Activated CD4-positive, alpha-beta memory T cell treated with anti-CD3 and anti-CD28 coated beads for 36 hours (primary cell): ENCODE measurements around the gene CIT. TPM values are rescaled to one million over a fixed set of nuclear protein-coding genes. Genes with fewer than 3 reads are reported as not detected.
"Not testable (repeated sequence)": the region's sequence is repeated elsewhere in the genome, so short reads cannot be mapped to it uniquely, and the experiment has no call there.

Experiments
- CTCF ChIA-PET: fragments of 350-600 bp; sonication (Branson Sonifier 250); formaldehyde crosslinking; loops from one replicate; lab custom pipeline; 2021; ENCODE audit warnings: antibody characterized with exemption, inconsistent platforms; lab: Charles Lee
- POLR2A ChIA-PET: fragments of 350-600 bp; sonication (Branson Sonifier 250); formaldehyde crosslinking; loops from one replicate; lab custom pipeline; 2021; ENCODE audit warnings: antibody characterized with exemption; lab: Charles Lee
- DNase-seq: peaks from one replicate; pipeline ENCODE4 v3.0.0-alpha.2; 2020
- H3K27ac Mint-ChIP-seq: one replicate; pipeline ENCODE4 v1.8.0; 2021; ENCODE audit warnings: mixed read lengths
- H3K27me3 Mint-ChIP-seq: one replicate; pipeline ENCODE4 v1.8.0; 2021; ENCODE audit warnings: mixed read lengths
- H3K36me3 Mint-ChIP-seq: one replicate; pipeline ENCODE4 v1.8.0; 2021; ENCODE audit warnings: mixed read lengths
- H3K4me1 Mint-ChIP-seq: one replicate; pipeline ENCODE4 v1.8.0; 2021; ENCODE audit warnings: low read depth, mixed read lengths
- H3K4me3 Mint-ChIP-seq: one replicate; pipeline ENCODE4 v1.8.0; 2021; ENCODE audit warnings: mild to moderate bottlenecking, mixed read lengths
- H3K9me3 Mint-ChIP-seq: one replicate; pipeline ENCODE4 v1.8.0; 2021; ENCODE audit warnings: mixed read lengths
- intact Hi-C: fragments of 100-400 bp; cut with micrococcal nuclease; formaldehyde crosslinking; loops from one replicate; pipeline ENCODE4 v1.15.1; 2023
- total RNA-seq, 2 experiments: library from RNA; stranded (reverse); gene quantifications; one replicate each; pipeline ENCODE4 v1.2.3, GENCODE V29; 2021

CIT gene
- total RNA-seq, 2 experiments from 2014 or later, result 57.5 to 61.7 TPM

- no peaks in the 10 kb centered on the region for H3K27me3 Mint-ChIP-seq
- H3K9me3 Mint-ChIP-seq, result no peaks in the 10 kb centered on the region
- H3K4me3 Mint-ChIP-seq, result no peak overlapping the region
- no peak for DNase-seq
- intact Hi-C loops, result no loop called here
- no peaks in the 10 kb centered on the region for H3K36me3 Mint-ChIP-seq
- ChIA-PET POLR2A (no interaction called here), CTCF (no interaction called here)
- H3K4me1 Mint-ChIP-seq, result no peaks in the 10 kb centered on the region
- no peak overlapping the region for H3K27ac Mint-ChIP-seq
Measured at GRCh38 chr12:119725523-119725922, 151.6 kb downstream of the CIT start.

GRCh38 chr12:119721306-119721705 lies 155.8 kb downstream of the CIT start:
- CTCF ChIA-PET, result no interaction called here
- DNase-seq, result no peak
- no peak overlapping the region for H3K4me3 Mint-ChIP-seq
- no peak overlapping the region for H3K27ac Mint-ChIP-seq
- POLR2A ChIA-PET, result no interaction called here
- no peaks in the 10 kb centered on the region for H3K27me3 Mint-ChIP-seq
- H3K9me3 Mint-ChIP-seq, result no peaks in the 10 kb centered on the region
- peaks cover 4% of the 10 kb centered on the region for H3K4me1 Mint-ChIP-seq
- intact Hi-C loops, result no loop called here
- peaks cover 18% of the 10 kb centered on the region for H3K36me3 Mint-ChIP-seq

- no peak for DNase-seq
- intact Hi-C loops, result no loop called here
- Mint-ChIP-seq H3K9me3 (no peaks in the 10 kb centered on the region), H3K4me3 (no peak overlapping the region), H3K27ac (no peak overlapping the region), H3K27me3 (no peaks in the 10 kb centered on the region), H3K36me3 (peaks cover 21% of the 10 kb centered on the region), H3K4me1 (peaks cover 5% of the 10 kb centered on the region)
- POLR2A ChIA-PET, result no interaction called here
- CTCF ChIA-PET, result no interaction called here
Measured at GRCh38 chr12:119720349-119720748, 156.8 kb downstream of the CIT start.

- intact Hi-C loops, result no loop called here
- ChIA-PET CTCF (interaction anchor here (0.9 kb wide), 1 partner anchor 184 kb away, joined by 3 read pairs; no protein-coding TSS in a partner anchor), POLR2A (no interaction called here)
- Mint-ChIP-seq H3K27me3 (no peaks in the 10 kb centered on the region), H3K36me3 (peaks cover 37% of the 10 kb centered on the region), H3K4me1 (peaks cover 10% of the 10 kb centered on the region), H3K9me3 (peaks cover 2% of the 10 kb centered on the region), H3K27ac (no peak overlapping the region), H3K4me3 (no peak overlapping the region)
- DNase-seq, result no peak
Measured at GRCh38 chr12:119718141-119718540, 159.0 kb downstream of the CIT start.

GRCh38 chr12:119715268-119715620 lies 161.9 kb downstream of the CIT start:
- H3K4me3 Mint-ChIP-seq, result no peak overlapping the region
- H3K4me1 Mint-ChIP-seq, result peaks cover 10% of the 10 kb centered on the region
- no peak overlapping the region for H3K27ac Mint-ChIP-seq
- no peak for DNase-seq
- H3K36me3 Mint-ChIP-seq, result peaks cover 52% of the 10 kb centered on the region
- H3K27me3 Mint-ChIP-seq, result no peaks in the 10 kb centered on the region
- peaks cover 2% of the 10 kb centered on the region for H3K9me3 Mint-ChIP-seq
- intact Hi-C loops, result no loop called here
- CTCF ChIA-PET, result no interaction called here
- POLR2A ChIA-PET, result no interaction called here

GRCh38 chr12:119714614-119715267 lies 162.4 kb downstream of the CIT start:
- ChIA-PET CTCF (no interaction called here), POLR2A (no interaction called here)
- H3K4me3 Mint-ChIP-seq, result no peak overlapping the region
- peaks cover 2% of the 10 kb centered on the region for H3K9me3 Mint-ChIP-seq
- DNase-seq, result no peak
- intact Hi-C loops, result no loop called here
- H3K4me1 Mint-ChIP-seq, result peaks cover 10% of the 10 kb centered on the region
- no peaks in the 10 kb centered on the region for H3K27me3 Mint-ChIP-seq
- H3K36me3 Mint-ChIP-seq, result peaks cover 54% of the 10 kb centered on the region
- H3K27ac Mint-ChIP-seq, result no peak overlapping the region

- ChIA-PET CTCF (no interaction called here), POLR2A (no interaction called here)
- no peaks in the 10 kb centered on the region for H3K27me3 Mint-ChIP-seq
- peaks cover 52% of the 10 kb centered on the region for H3K36me3 Mint-ChIP-seq
- no peak for DNase-seq
- H3K4me3 Mint-ChIP-seq, result no peak overlapping the region
- intact Hi-C loops, result no loop called here
- no peak overlapping the region for H3K27ac Mint-ChIP-seq
- peaks cover 10% of the 10 kb centered on the region for H3K4me1 Mint-ChIP-seq
- peaks cover 2% of the 10 kb centered on the region for H3K9me3 Mint-ChIP-seq
Measured at GRCh38 chr12:119713551-119714031, 163.5 kb downstream of the CIT start.

GRCh38 chr12:119712721-119713120 lies 164.4 kb downstream of the CIT start:
- Mint-ChIP-seq H3K27ac (no peak overlapping the region), H3K36me3 (peaks cover 47% of the 10 kb centered on the region), H3K27me3 (no peaks in the 10 kb centered on the region), H3K9me3 (peaks cover 2% of the 10 kb centered on the region), H3K4me3 (no peak overlapping the region), H3K4me1 (peaks cover 10% of the 10 kb centered on the region)
- CTCF ChIA-PET, result no interaction called here
- POLR2A ChIA-PET, result no interaction called here
- intact Hi-C loops, result no loop called here
- no peak for DNase-seq

GRCh38 chr12:119711693-119712092 lies 165.4 kb downstream of the CIT start:
- POLR2A ChIA-PET, result no interaction called here
- Mint-ChIP-seq H3K27me3 (no peaks in the 10 kb centered on the region), H3K4me1 (peaks cover 9% of the 10 kb centered on the region)

GRCh38 chr12:119710965-119711551 lies 166.1 kb downstream of the CIT start:
- DNase-seq, result no peak
- Mint-ChIP-seq H3K4me1 (peaks cover 4% of the 10 kb centered on the region), H3K27me3 (no peaks in the 10 kb centered on the region), H3K27ac (no peak overlapping the region), H3K4me3 (no peak overlapping the region), H3K9me3 (peaks cover 2% of the 10 kb centered on the region), H3K36me3 (peaks cover 51% of the 10 kb centered on the region)
- ChIA-PET POLR2A (no interaction called here), CTCF (no interaction called here)
- intact Hi-C loops, result no loop called here

More at GRCh38 chr12:119711693-119712092, 165.4 kb downstream of the CIT start:
- H3K36me3 Mint-ChIP-seq, result peaks cover 53% of the 10 kb centered on the region
- H3K27ac Mint-ChIP-seq, result no peak overlapping the region
- no peak overlapping the region for H3K4me3 Mint-ChIP-seq
- CTCF ChIA-PET, result no interaction called here
- peaks cover 2% of the 10 kb centered on the region for H3K9me3 Mint-ChIP-seq
- intact Hi-C loops, result no loop called here
- DNase-seq, result no peak

- Mint-ChIP-seq H3K27me3 (no peaks in the 10 kb centered on the region), H3K9me3 (peaks cover 2% of the 10 kb centered on the region), H3K4me1 (peaks cover 4% of the 10 kb centered on the region), H3K36me3 (peaks cover 51% of the 10 kb centered on the region), H3K4me3 (no peak overlapping the region), H3K27ac (no peak overlapping the region)
- intact Hi-C loops, result no loop called here
- POLR2A ChIA-PET, result no interaction called here
- CTCF ChIA-PET, result no interaction called here
- no peak for DNase-seq
Measured at GRCh38 chr12:119710374-119710964, 166.7 kb downstream of the CIT start.

- CTCF ChIA-PET, DNase-seq, H3K9me3 Mint-ChIP-seq, H3K4me1 Mint-ChIP-seq, H3K27ac Mint-ChIP-seq, H3K27me3 Mint-ChIP-seq, H3K4me3 Mint-ChIP-seq, intact Hi-C loops, POLR2A ChIA-PET: not testable (repeated sequence)
- peaks cover 21% of the 10 kb centered on the region for H3K36me3 Mint-ChIP-seq
Measured at GRCh38 chr12:119706427-119706826, 170.7 kb downstream of the CIT start.
